SIG-M5 treated with dmso at 0.1 percent for 504 hours (cell line): ENCODE results near the gene SLC29A2.
"Not testable (repeated sequence)": the region's sequence is repeated elsewhere in the genome, so short reads cannot be mapped to it uniquely, and the experiment has no call there.

Experiments used
- DNase-seq: peaks from one replicate; lab custom pipeline; 2025; ENCODE audit not compliant: unreplicated experiment; lab: John Stamatoyannopoulos, UW

Gene SLC29A2

DNA sequence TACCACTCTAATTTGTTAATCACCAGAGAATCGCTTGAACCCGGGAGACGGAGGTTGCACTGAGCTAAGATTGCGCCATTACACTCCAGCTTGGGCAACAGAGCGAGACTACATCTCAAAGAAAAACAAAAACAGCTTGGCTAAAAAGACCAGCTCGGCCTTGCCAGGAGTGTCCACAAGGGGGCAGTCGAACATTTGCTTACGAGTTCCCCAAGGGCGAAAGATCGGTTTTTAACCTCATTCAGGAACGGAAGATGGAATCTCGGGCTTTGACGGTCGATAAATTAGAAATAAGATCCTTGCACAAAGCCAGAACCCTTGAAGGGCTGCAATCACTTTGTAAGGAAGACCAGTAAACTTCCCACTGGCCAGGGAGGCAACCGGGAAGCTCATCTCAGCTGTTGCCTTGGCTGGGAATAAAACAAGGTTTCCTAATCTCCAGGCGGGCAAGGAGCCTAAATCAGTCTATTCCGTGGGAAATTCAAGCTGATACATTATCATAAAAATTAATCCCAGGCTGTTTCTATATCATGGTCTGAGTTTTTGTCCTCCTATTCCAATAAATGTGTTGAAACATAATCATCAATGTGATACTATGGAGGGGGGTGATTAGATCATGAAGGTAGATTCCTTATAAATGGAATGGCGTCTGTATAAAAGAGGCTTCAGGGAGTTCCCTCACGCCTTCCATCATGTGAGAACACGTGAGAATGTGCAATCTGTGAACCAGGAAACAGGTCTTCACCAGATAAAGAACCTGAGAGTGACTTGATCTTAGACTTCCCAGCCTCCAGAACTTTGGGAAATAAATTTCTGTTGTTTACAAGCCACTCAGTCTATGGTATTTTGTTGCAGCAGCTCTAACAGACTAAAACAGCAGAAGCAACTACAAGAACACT lies 14.9 kb upstream of the SLC29A2 start:
- DNase-seq, result peak; percentile 80

DNA sequence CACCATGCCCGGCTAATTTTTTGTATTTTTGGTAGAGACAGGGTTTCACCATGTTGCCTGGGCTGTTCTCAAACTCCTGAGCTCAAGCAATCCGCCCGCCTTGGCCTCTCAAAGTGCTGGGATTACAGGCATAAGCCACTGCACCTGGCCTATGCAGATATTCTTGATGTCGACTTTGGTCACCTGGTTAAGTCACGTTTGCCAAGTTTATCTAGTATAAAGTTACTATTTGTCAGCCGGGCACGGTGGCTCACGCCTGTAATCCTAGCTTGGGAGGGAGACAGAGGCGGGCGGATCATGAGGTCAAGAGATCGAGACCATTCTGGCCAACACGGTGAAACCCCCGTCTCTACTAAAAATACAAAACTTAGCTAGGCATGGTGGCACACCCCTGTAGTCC lies 12.8 kb upstream of the SLC29A2 start:
- not testable (repeated sequence) for DNase-seq

DNA sequence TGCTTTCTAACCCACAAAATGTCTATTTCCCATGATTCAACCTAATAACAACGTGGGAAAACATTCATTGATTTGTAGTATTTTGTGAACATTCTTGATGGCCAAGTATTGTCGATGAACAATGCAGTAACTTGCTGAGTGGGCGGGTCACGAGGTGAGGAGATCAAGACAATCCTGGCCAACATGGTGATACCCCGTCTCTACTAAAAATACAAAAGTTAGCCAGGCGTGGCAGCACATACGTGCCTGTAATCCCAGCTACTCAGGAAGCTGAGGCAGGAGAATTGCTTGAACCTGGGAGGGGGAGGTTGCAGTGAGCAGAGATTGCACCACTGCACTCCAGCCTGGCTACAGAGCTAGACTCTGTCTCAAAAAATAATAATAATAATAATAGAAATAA lies 8.7 kb upstream of the SLC29A2 start:
- not testable (repeated sequence) for DNase-seq

DNA sequence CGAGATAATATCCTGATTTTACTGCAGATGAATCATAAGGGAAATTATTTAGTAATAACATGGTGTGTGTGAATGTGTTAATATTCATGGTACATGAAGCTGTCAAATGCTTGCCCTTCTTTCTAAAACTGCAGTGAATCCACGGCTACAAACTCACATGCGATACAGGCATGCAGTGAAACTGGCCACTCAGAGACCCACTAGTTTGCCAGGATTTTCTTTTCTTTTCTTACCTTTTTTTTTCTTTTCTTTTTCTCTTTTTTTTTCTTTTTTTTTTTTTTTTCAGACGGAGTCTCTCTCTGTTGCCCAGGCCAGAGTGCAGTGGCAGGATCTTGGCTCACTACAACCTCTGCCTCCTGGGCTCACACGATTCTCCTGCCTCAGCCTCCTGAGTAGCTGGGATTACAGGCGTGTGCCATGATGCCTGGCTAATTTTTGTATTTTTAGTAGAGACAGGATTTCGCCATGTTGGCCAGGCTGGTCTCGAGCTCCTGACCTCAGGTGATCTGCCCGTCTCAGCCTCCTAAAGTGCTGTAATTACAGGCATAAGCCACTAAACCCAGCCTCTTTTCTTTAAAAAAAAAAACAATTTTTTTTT lies 2.2 kb upstream of the SLC29A2 start:
- DNase-seq, result not testable (repeated sequence)

DNA sequence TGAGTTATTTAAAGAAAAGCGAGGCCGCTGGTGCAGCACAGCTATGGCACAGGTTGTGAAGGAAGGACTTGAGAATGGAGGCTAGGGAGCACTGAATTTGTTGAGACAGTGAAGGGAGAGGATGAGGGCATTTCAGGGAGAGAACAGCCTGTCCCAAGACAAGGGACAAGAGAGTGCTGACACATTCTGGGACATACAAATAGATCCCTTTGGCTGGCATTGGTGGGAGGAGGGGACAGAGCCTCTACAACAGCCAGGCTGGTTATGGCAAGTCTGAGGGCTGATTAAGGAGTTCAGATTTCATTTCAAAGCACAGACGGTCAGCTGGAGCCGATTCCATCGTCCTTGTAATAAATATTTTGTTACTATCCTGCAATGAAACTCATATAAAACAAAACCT lies 1.7 kb upstream of the SLC29A2 start:
- DNase-seq, result no peak

DNA sequence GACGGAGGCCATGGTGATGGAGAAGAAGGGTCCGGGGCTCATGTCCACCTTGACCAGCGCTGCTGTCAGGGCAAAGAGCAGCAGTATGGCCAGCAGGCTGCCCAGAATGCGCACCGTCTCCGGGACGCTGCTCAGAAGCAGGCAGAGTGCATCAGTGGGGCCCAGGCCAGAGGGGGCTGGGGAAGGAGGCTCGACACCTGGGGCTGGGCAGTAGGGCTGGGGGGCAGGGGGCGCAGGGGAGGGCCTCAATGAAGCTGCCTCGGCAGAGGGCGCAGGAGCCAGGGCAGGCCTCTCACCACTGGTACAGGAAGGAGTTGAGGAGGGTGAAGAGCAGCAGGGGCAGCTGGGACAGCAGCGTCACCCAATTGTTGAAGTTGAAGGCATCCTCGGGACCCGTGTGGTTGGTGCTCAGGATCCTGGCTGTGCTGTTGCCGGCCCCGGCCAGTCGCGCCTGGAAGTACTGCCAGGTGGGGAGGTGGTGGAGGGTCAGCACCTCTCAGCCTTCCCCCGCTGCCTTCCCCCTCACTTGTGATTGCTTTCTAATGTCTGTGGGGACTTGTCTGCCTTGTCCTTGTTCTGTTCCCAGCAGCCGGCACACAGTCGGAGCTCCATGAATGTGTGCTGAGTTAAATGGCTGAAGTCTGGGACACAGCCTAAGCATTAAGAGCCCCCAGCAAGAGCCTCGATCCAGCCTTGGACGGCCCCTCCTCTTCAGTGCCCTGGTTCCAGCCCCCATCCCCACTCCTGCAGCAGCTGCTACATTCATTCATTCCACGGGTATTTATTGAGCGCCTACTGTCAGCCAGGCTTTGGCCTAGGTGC lies 2.3 kb downstream of the SLC29A2 start:
- no peak for DNase-seq

DNA sequence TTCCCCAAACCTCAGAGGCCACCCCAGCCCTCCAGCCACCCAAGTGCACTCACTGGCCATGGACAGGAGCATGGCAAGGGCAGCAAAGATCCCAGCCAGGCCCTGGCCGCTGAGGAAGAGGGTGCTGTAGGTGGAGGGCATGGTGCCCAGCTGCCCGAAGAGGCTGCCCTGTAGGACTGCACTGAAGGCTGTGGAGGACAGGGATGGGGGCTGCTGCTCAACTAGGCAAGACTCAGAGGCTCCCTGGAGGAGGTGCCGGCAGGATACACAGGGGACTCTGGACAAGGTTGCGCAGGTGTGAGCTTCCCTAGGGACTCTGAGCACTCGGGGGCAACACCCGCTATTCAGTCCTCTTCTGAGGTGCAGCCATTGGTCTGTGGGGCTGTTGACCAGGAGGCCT lies 3.1 kb downstream of the SLC29A2 start:
- DNase-seq, result no peak

DNA sequence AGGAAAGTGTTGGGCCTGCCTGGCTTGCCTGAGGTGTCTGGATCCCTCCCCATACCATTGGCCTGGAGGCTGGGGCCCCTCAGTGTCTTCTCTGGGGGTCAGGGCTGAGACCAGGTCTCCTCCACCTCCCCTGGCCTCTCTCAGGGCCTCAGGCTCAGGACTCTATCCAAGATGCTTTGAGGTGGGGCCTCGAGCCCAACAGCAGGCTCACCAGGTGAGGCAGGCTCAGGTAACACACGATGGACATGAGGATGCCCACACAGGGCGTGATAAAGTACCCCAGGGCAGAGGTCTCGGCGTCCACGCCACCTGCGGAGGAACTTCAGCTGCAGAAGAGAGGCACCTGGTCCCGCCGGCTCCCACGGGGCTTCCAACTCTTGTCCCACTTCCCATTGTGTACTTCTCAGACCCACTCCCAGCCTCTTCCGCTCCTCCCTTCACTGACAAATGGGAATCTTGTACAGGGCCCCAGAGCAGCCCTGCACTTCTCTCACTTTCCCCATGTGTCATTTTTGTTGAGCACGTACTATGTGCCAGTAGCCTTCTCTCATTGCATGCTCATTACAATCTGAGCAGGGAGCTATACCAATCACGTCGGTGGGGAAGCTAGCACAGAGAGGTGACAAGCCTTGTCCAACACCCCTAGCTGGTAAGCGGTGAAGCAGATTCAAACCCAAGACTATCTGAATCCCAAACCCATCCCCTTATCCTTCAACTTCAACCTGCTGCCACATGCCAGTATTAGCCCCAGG lies 3.8 kb downstream of the SLC29A2 start:
- no peak for DNase-seq

DNA sequence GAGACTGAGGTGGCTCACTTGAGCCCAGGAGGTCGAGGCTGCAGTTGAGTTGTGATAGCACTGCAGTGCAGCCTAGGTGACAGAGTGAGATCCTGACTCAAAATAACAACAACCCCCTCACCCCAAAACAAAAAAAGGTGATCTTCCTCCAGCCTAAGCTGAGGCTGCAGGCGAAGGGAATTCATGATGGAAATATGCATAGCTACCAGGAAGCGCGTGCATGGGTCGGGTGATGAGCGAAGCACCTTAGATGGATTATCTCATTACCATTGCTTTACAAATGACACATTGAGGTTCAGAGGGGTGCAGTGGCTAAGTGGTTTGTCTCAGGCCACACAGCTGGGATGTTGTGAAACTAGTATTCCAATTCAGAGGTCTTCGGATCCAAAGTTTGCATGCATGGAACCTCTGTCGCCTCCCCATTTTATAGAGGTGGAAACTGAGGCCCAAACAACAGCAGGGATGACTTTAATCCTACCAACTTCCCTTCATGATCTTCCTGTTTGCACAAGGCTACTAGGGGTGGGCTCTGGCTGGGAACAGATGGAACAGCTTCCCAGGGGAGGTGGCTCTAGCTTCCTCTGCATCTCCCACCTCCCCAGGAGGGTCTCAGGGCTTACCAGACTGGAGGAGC lies 4.6 kb downstream of the SLC29A2 start:
- DNase-seq, result no peak

DNA sequence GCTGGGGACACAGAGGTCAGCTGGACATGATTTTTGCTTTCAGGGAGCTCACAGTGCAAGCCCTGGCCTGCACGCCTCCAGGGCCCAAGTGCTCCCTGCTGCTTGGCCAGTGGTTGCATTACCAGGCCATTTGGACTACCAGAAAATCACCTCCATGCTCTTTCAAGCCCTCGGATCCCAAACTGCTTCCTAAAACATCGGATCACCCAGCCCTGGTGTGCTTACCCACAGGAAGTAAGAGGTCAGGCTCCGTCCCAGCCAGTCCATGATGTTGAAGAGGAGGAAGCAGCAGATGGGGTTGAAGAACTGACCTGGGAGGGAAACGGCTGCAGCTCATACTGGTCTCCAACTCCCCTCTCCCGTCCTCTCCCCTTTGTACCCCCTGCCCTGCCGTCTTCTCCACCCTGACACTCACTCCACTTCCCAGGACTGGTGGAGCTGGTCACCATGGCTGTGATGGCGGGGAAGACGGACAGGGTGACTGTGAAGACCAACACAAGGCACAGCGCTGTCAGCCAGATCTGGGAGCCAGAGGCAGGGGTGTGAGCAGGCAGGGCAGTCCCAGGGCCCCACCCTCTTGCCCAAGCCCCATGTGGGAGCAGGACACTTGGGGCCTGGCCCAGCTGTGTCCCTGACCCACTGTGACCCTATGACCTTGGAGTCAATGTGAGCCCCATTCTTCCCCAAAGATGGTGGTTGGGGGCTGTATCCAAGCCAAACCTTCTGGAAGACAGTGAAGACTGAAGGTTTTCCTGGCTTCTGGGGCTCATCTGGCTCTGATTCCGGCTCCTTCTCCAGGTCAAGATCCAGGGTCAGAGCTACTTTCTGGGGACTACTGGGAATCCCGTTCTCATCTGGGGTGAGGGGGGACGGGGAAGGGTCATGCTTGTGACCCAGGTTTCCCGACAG lies 5.6 kb downstream of the SLC29A2 start:
- DNase-seq, result no peak

DNA sequence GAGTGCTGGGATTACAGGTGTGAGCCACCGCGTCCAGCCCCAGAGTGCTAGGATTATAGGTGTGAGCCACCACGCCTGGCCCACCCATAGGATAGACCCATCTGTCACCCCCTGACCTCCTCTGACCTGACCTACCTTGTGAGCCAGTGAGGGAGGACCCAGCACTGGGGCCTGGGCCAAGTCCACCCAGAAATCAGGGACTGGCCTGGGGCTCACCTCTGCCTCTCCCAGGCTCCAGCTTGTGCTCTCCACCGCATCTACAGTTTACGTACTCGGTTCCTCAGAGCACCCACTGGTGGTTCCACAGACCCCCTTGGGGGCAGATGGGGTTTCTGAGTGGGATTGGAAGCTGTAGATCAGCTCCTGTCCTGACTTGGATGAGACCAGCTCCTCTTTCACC lies 6.4 kb downstream of the SLC29A2 start:
- DNase-seq, result no peak

DNA sequence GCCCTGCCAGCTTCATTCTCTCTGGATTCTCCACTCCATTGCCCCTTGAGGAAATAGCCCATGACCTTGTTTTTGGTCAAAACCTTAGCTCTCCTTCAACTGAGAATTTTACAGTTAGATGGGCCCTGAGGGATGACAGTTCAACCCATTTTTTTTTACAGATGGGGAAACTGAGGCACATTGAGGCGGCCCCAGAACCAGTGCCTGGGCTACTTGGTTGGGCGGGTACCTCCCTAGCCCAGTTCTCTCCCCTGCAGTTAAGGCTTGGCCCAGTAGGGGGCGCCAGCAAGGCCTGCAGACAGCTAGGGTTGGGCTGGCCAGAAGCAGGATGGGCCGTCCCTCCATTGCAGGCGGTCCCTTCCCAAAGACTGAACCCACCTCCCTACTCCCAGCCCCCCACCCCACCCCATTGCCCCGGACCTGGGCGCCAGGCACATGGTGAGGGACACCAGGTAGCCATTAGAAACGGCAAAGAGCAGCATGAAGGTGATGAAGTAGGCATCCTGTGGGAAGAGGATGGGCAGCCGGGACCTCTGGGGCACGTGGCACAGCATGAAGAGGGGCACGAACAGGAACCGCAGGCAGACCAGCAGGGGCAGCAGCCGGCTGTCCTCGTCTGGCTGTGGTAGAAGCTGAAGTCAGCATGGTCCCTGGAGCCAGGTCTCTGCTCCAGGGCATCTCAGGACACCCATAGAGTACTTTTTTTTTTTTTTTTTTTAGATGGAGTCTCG lies 7.6 kb downstream of the SLC29A2 start:
- peak; percentile 27 for DNase-seq

DNA sequence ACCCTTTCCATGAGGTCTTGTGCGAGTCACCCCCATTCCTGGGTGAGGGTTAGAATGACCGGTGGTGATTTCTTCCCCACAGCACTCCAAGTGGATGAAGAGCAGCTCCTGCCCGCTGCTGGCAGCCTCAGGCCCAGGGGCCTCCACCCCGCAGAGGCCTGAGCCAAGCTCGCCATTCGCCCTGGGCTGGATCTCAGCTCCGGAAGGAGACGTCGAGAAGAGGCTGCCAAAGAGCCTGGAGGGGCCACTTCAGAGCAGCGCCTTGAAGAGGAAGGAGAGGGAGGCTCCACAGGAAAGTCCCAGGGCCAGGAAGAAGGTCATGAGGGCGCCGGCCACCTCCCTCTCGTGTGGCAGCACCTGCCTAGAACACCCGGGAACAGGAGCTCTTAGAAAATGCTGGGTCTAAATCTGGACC lies 8.4 kb downstream of the SLC29A2 start:
- no peak for DNase-seq

DNA sequence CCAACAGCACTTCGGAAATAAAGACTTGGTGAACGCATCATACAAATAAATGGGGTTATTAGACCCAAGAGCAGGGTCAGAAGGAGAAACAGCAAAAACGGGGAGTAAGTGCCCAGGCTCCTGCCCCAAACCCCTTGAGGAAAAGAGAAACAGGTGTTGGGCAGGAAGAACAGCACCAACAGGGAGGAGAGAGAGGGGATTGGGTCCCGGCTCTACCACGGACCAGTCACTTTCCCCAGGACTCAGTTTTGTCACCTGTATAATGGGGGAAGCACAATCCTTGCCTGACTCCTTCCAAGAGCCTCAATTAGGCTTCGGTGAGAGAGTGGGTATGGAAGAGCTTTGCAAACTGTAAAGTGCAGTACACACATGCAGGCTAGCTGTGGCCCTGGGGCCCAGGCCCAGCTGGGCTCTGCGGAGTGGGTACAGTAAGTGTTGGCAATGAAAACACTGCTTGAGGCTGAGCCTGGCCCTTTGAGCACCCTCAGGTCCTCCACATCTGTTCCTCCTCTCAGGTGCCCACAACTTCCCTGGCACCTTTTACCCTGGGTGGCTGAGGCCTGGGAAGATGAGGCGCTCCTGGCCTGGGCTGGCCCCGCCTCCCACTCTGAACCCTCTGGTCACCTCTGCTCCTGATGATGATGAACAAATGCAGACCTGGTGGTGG lies 8.9 kb downstream of the SLC29A2 start:
- no peak for DNase-seq

DNA sequence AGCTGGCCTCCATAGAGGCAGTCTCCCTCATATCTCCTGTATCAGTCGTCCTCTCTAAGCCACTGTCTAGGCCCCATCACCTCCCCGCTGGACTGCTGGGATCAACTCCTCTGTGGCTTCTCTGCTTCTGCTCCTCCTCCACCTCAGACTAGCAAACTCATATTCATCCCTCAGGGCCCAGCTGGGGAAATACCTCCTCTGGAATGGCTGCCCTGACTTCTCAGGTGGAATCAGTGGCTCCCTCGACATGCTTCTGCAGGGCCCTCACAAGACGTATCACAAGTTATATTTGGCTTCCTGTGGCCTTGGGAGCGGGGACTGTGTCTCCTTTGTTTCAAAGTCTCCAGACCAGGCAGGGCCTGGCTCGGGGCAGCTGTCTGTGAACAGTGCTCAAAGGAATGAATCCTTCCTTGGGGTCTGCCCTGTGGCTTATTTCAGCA lies 10.0 kb downstream of the SLC29A2 start:
- no peak for DNase-seq

DNA sequence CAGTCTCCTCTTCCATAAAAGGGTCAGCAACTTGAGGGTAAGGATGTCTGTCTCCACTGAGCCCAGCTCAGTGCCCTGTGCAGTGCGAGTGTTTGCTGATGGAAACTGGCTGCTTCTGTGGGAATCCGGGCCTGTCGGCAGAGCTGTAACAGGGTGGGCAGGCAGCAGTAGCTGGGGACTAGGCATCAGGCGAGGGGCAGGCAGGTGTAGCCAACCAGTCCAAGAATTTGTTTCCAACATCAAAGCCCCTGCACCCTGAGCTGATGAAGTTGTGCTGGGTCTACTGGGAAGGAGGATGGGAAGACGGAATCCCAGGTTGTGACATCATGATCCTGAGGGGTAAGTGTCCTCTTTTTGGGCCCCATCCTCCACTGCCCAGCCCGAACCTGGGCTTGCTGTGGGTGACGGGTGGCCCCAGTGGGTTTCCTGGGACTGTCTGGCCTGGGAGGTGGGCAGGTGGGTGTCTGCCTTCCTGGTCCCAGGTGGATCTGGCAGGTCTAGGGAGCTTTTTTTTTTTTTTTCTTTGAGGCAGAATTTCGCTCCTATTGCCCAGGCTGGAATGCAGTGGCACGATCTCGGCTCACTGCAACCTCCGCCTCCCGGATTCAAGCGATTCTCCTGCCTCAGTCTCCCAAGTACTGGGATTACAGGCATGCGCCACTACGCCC lies 11.0 kb downstream of the SLC29A2 start:
- no peak for DNase-seq

DNA sequence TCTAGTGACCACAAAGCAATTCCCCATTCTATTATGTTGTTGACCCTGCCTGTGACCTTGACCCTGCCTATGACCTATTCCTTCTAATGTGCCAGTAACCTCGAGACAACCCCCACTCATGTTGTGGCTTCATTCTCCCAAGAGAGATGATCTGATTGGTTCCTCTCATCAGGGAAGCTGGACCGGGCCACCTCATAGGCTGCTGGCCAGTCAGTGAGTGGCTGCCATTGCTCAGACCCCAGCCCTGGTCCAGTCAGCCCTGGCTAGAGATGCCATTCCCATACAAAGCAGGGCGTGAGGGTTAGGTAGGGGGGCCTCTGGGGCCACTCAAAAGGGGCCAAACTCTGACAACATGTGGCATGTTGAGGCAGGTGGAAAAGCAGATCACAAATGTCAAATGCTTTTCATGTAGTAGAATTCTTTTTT lies 11.9 kb downstream of the SLC29A2 start:
- DNase-seq, result no peak
